HL-60 (cell line): ENCODE results near the gene CAMTA1.

Source experiments
- POLR2AphosphoS5 ChIP-seq: IDR thresholded peaks from 2 replicates; pipeline ENCODE4 v1.6.1; 2012; ENCODE audit warnings: low read depth
- SPI1 ChIP-seq: IDR thresholded peaks from 2 replicates; pipeline ENCODE4 v1.6.1; 2012; ENCODE audit warnings: low read depth, mild to moderate bottlenecking, borderline replicate concordance
- TF ChIP-seq, protein P1 (sequence below): IDR thresholded peaks from one replicate; pipeline ENCODE4 v1.5.1; 2011; ENCODE audit warnings: low read length, control low read depth, inconsistent platforms; ENCODE audit not compliant: insufficient read depth

DNA sequence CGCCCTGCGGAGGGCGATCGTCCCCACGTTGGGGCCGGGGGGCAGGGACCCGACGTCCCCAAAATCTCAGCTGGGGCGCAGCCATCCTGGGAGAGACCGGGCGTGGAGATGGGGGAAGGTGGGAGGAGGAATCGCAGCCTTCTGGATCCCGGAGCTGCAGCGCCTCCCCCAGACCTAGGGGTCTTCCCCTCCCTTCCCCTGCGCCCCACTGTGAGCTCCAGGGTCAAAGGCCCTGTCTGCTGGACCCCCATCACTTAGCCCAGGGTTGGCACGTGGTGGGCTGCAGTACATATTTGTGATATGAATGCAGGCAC is 895.7 kb downstream of the CAMTA1 start:
- TF ChIP-seq, protein P1, sequence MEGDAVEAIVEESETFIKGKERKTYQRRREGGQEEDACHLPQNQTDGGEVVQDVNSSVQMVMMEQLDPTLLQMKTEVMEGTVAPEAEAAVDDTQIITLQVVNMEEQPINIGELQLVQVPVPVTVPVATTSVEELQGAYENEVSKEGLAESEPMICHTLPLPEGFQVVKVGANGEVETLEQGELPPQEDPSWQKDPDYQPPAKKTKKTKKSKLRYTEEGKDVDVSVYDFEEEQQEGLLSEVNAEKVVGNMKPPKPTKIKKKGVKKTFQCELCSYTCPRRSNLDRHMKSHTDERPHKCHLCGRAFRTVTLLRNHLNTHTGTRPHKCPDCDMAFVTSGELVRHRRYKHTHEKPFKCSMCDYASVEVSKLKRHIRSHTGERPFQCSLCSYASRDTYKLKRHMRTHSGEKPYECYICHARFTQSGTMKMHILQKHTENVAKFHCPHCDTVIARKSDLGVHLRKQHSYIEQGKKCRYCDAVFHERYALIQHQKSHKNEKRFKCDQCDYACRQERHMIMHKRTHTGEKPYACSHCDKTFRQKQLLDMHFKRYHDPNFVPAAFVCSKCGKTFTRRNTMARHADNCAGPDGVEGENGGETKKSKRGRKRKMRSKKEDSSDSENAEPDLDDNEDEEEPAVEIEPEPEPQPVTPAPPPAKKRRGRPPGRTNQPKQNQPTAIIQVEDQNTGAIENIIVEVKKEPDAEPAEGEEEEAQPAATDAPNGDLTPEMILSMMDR: no peak
- TF ChIP-seq SPI1: no peak
- no peak for TF ChIP-seq POLR2AphosphoS5
